Neuronal stem cell (in vitro differentiated cells): Measurements from ENCODE around the gene C1orf50.
A peak's percentile ranks its signal among the peaks of the same experiment; 100 is the strongest.

Experiments used
- DNase-seq: peaks from one replicate; pipeline ENCODE4 v3.0.0-alpha.2; 2013; ENCODE audit warnings: low spot score
- H2AFZ ChIP-seq: one replicate; pipeline ENCODE4 v1.6.1; 2013; ENCODE audit warnings: mild to moderate bottlenecking, low read length, inconsistent platforms
- H2AK5ac ChIP-seq: 2 replicates; pipeline ENCODE4 v1.6.1; 2013; ENCODE audit warnings: low read depth, mild to moderate bottlenecking, inconsistent platforms, low read length, moderate library complexity, mixed read lengths
- H2BK120ac ChIP-seq: 2 replicates; pipeline ENCODE4 v1.6.1; 2013; ENCODE audit warnings: low read depth, mild to moderate bottlenecking, inconsistent platforms, low read length, moderate library complexity, mixed read lengths
- H2BK12ac ChIP-seq: one replicate; pipeline ENCODE4 v1.6.1; 2013; ENCODE audit warnings: low read length, inconsistent platforms
- H2BK15ac ChIP-seq: 2 replicates; pipeline ENCODE4 v1.6.1; 2013; ENCODE audit warnings: mild to moderate bottlenecking, low read length, inconsistent platforms, mixed read lengths
- H2BK5ac ChIP-seq: one replicate; pipeline ENCODE4 v1.6.1; 2013; ENCODE audit warnings: inconsistent platforms, mild to moderate bottlenecking, low read length, moderate library complexity
- H3K14ac ChIP-seq: one replicate; pipeline ENCODE4 v1.6.1; 2013; ENCODE audit warnings: low read length, inconsistent platforms
- H3K18ac ChIP-seq: 2 replicates; pipeline ENCODE4 v1.6.1; 2013; ENCODE audit warnings: low read length, inconsistent platforms
- H3K23ac ChIP-seq: 2 replicates; pipeline ENCODE4 v1.6.1; 2013; ENCODE audit warnings: low read depth, mild to moderate bottlenecking, mixed read lengths, low read length, inconsistent platforms; ENCODE audit not compliant: poor library complexity
- H3K27ac ChIP-seq: replicated peaks from 3 replicates; pipeline ENCODE4 v1.5.1; 2013; ENCODE audit warnings: low read length, inconsistent platforms
- H3K27me3 ChIP-seq, 3 experiments: 2 replicates each; pipeline ENCODE4 v1.6.1; 2013; ENCODE audit warnings: low read length in 3 of 3, mild to moderate bottlenecking in 2 of 3, inconsistent platforms in 1 of 3, low read depth in 1 of 3, mixed read lengths in 1 of 3, moderate library complexity in 1 of 3; ENCODE audit not compliant: control insufficient read depth in 3 of 3, insufficient read depth in 3 of 3
- H3K36me3 ChIP-seq, 2 donors: replicated peaks in 1 of 2; 2 replicates each; pipeline ENCODE4 v1.6.1; 2013; ENCODE audit warnings: low read length in 2 of 2; ENCODE audit not compliant: control insufficient read depth in 2 of 2, insufficient read depth in 2 of 2
- H3K4ac ChIP-seq: 2 replicates; pipeline ENCODE4 v1.6.1; 2013; ENCODE audit warnings: inconsistent platforms, mild to moderate bottlenecking, low read length, moderate library complexity
- H3K4me1 ChIP-seq, 2 donors: 1 replicate in 1 of 2; 2 replicates in 1 of 2; pipeline ENCODE4 v1.6.1; 2013; ENCODE audit warnings: low read length in 2 of 2, low read depth in 1 of 2; ENCODE audit not compliant: control insufficient read depth in 2 of 2, insufficient read depth in 1 of 2
- H3K4me2 ChIP-seq: one replicate; pipeline ENCODE4 v1.6.1; 2013; ENCODE audit warnings: mild to moderate bottlenecking, low read length, inconsistent platforms; ENCODE audit not compliant: insufficient read depth, poor library complexity, severe bottlenecking
- H3K4me3 ChIP-seq, 2 donors: 2 replicates each; pipeline ENCODE4 v1.5.1; 2013; ENCODE audit warnings: low read length in 2 of 2, mild to moderate bottlenecking in 2 of 2, inconsistent platforms in 1 of 2, moderate library complexity in 1 of 2
- H3K79me1 ChIP-seq: one replicate; pipeline ENCODE4 v1.6.1; 2013; ENCODE audit warnings: low read depth, mild to moderate bottlenecking, inconsistent platforms, low read length, moderate library complexity
- H3K9ac ChIP-seq: one replicate; pipeline ENCODE4 v1.6.1; 2013; ENCODE audit warnings: mild to moderate bottlenecking, low read depth, low read length, inconsistent platforms; ENCODE audit not compliant: poor library complexity
- H3K9me3 ChIP-seq, 2 donors: replicated peaks in 1 of 2; 2 replicates each; pipeline versions ENCODE3 to v1.6.1; 2013; ENCODE audit warnings: low read length in 2 of 2, mild to moderate bottlenecking in 2 of 2, inconsistent platforms in 1 of 2, low read depth in 1 of 2, mixed read lengths in 1 of 2, moderate library complexity in 1 of 2; ENCODE audit not compliant: control insufficient read depth in 2 of 2, insufficient read depth in 1 of 2
- H4K8ac ChIP-seq: one replicate; pipeline ENCODE4 v1.6.1; 2013; ENCODE audit warnings: low read depth, mild to moderate bottlenecking, inconsistent platforms, low read length, moderate library complexity
- H4K91ac ChIP-seq: one replicate; pipeline ENCODE4 v1.6.1; 2013; ENCODE audit warnings: low read length, low read depth, mild to moderate bottlenecking, inconsistent platforms; ENCODE audit not compliant: poor library complexity
- WGBS, 2 donors: extraction: QIAGEN DNeasy Blood & Tissue Kit; methylation state at CpG; one replicate each; pipeline ENCODE4 v1.1.7; 2013; ENCODE audit warnings: missing lambda C conversion rate in 2 of 2, mixed read lengths in 1 of 2; ENCODE audit not compliant: insufficient read length in 2 of 2, insufficient replicate concordance in 1 of 2; ENCODE audit errors: extremely low coverage in 2 of 2; 5-methylcytosine and 5-hydroxymethylcytosine counted together

The C1orf50 gene

DNA sequence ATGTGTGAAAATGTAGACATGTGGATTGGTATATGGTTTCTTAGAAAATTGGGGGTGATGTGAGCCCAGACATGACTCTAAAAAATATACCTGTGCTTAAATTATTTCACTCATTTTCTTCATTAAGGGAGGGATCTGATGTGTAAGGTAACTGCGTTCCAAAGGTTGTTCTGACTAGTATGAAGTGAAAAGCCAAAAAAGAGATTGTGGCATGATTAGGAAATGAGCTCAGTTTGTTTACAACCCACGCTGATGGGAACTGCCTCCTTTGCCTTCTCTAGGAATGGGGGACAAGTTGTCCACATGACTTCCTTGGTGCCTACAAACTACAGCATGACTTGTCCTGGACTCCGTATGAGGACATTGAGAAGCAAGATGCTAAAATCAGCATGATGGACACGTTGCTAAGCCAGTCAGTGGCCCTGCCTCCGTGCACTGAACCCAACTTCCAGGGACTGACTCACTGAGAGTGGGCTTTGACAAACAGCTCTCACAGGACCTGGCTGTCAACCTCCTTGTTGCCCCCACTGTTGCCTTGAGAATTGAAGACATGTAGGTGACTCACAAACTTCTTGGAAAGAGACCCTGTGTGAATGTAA lies 8.0 kb downstream of the C1orf50 start:
- Histone ChIP-seq H3K14ac (no peak overlapping the region), H3K79me1 (no peaks in the 10 kb centered on the region), H3K4ac (no peak overlapping the region), H3K23ac (no peak overlapping the region), H2BK5ac (no peak overlapping the region), H3K9ac (no peak overlapping the region), H2AFZ (no peak overlapping the region), H3K4me2 (no peak overlapping the region), H2BK12ac (no peak overlapping the region), H3K18ac (no peak overlapping the region), H3K36me3 (peaks cover 13 to 92% of the 10 kb centered on the region in 2 donors), H3K27ac (no peak overlapping the region), H4K91ac (no peak overlapping the region), H2BK15ac (no peak overlapping the region), H3K4me3 (no peak overlapping the region), H2BK120ac (no peak overlapping the region), H3K4me1 (no peaks in the 10 kb centered on the region), H3K9me3 (no peaks in the 10 kb centered on the region), H4K8ac (no peak overlapping the region), H2AK5ac (no peak overlapping the region), H3K27me3 (no peaks in the 10 kb centered on the region)
- WGBS, 2 donors: no CpG with 5 or more reads among the region's 5 CpGs
- DNase-seq: no peak

DNA sequence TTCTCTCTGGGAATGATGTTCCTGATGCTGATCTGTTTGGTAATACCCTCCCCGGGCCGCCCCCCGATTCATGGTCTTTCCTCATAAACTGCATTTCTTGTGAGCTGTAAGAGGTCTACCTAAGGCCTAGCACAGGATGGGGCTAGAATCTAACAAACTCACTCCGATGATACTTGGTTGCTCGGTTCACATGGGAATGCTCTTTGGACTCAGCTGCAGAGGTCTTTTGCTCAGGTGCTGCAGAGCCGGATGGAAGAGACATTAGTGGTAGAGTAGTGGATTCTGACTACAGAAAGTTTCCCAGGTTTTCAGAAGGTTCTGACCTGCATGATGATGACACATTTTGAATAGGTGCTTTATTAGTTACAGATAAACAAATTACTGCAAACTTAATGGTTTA lies 9.5 kb downstream of the C1orf50 start:
- Histone ChIP-seq H3K4ac (no peak overlapping the region), H3K4me1 (no peaks in the 10 kb centered on the region), H3K23ac (no peak overlapping the region), H3K9me3 (no peaks in the 10 kb centered on the region), H4K8ac (no peak overlapping the region), H2AK5ac (no peak overlapping the region), H3K4me3 (no peak overlapping the region), H2BK5ac (no peak overlapping the region), H3K14ac (no peak overlapping the region), H3K9ac (no peak overlapping the region), H3K36me3 (peaks cover 19 to 93% of the 10 kb centered on the region in 2 donors), H4K91ac (no peak overlapping the region), H2BK12ac (no peak overlapping the region), H2AFZ (no peak overlapping the region), H3K27ac (no peak overlapping the region), H3K18ac (no peak overlapping the region), H3K4me2 (no peak overlapping the region), H3K79me1 (no peaks in the 10 kb centered on the region), H3K27me3 (no peaks in the 10 kb centered on the region), H2BK15ac (no peak overlapping the region), H2BK120ac (no peak overlapping the region)
- no CpG with 5 or more reads among the region's 6 CpGs for WGBS, 2 donors
- DNase-seq: no peak

GRCh38 chr1:42777852-42778251 lies 10.8 kb downstream of the C1orf50 start:
- H3K79me1 ChIP-seq: no peaks in the 10 kb centered on the region
- H3K9ac ChIP-seq: no peak overlapping the region
- H3K4me2 ChIP-seq: no peak overlapping the region
- no peaks in the 10 kb centered on the region for H3K27me3 ChIP-seq
- H3K4me1 ChIP-seq: no peaks in the 10 kb centered on the region
- no peak overlapping the region for H2BK12ac ChIP-seq
- H3K27ac ChIP-seq: no peak overlapping the region
- no peak overlapping the region for H2AFZ ChIP-seq
- H3K18ac ChIP-seq: no peak overlapping the region
- no peak overlapping the region for H2BK120ac ChIP-seq
- no peak overlapping the region for H2AK5ac ChIP-seq
- H3K14ac ChIP-seq: no peak overlapping the region
- H3K4ac ChIP-seq: no peak overlapping the region
- no peak overlapping the region for H3K23ac ChIP-seq
- H4K91ac ChIP-seq: no peak overlapping the region
- H4K8ac ChIP-seq: no peak overlapping the region
- H3K36me3 ChIP-seq: peaks cover 19 to 93% of the 10 kb centered on the region in 2 donors
- no peak overlapping the region for H2BK15ac ChIP-seq
- no peaks in the 10 kb centered on the region for H3K9me3 ChIP-seq
- peak; percentile 26 for DNase-seq
- no peak overlapping the region for H3K4me3 ChIP-seq
- no peak overlapping the region for H2BK5ac ChIP-seq

GRCh38 chr1:42779725-42780124 lies 12.7 kb downstream of the C1orf50 start:
- H3K36me3 ChIP-seq: peaks cover 20 to 91% of the 10 kb centered on the region in 2 donors
- WGBS, 2 donors: no CpG with 5 or more reads among the region's 2 CpGs

More at GRCh38 chr1:42779725-42780124, 12.7 kb downstream of the C1orf50 start:
- no peak overlapping the region for H2BK12ac ChIP-seq
- no peaks in the 10 kb centered on the region for H3K27me3 ChIP-seq
- H2BK120ac ChIP-seq: no peak overlapping the region
- H3K9me3 ChIP-seq: no peaks in the 10 kb centered on the region
- no peak overlapping the region for H2AFZ ChIP-seq
- H3K4ac ChIP-seq: no peak overlapping the region
- no peak overlapping the region for H2AK5ac ChIP-seq
- H2BK5ac ChIP-seq: no peak overlapping the region
- H3K9ac ChIP-seq: no peak overlapping the region
- no peaks in the 10 kb centered on the region for H3K79me1 ChIP-seq
- H3K27ac ChIP-seq: no peak overlapping the region
- H3K4me3 ChIP-seq: no peak overlapping the region
- H3K18ac ChIP-seq: no peak overlapping the region
- no peak overlapping the region for H3K4me2 ChIP-seq
- DNase-seq: no peak
- H4K8ac ChIP-seq: no peak overlapping the region
- H3K4me1 ChIP-seq: no peaks in the 10 kb centered on the region
- no peak overlapping the region for H2BK15ac ChIP-seq
- no peak overlapping the region for H3K14ac ChIP-seq
- H3K23ac ChIP-seq: no peak overlapping the region
- no peak overlapping the region for H4K91ac ChIP-seq
